Measurements from ENCODE around the gene LACRT. TPM values are rescaled to one million over a fixed set of nuclear protein-coding genes. Genes with fewer than 3 reads are reported as not detected.
"Not testable (repeated sequence)": the region's sequence is repeated elsewhere in the genome, so short reads cannot be mapped to it uniquely, and the experiment has no call there.

LACRT gene
- not detected in 2 replicates for total RNA-seq (2014; rRNA removed; shearing (Covaris generic))

- Histone ChIP-seq H3K4me1 (no peaks in the 10 kb centered on the region), H3K27me3 (peaks cover 3% of the 10 kb centered on the region; the same call in 1 of the 2 replicates), H3K27ac (no peak within 1 kb of the TSS), H3K4me3 (no peak within 1 kb of the TSS), H3K9me3 (replicated peaks) (0 out of 2 replicates have a peak, but pooled peaks cover 3% of the 10 kb centered on the region), H3K36me3 (no peaks in the 10 kb centered on the region)
- DNase-seq, result no peak
Observed at GRCh38 chr12:54634795-54635194, at the start of gene LACRT. Gene LACRT, minus strand, starts transcription at chr12:54634895. Its CDS starts 54 bp downstream, at chr12:54634841.

- no peak for DNase-seq
- Histone ChIP-seq H3K4me1 (no peaks in the 10 kb centered on the region), H3K27me3 (0 out of 2 replicates have a peak, but pooled peaks cover 4% of the 10 kb centered on the region), H3K4me3 (no peak overlapping the region), H3K36me3 (no peaks in the 10 kb centered on the region), H3K9me3 (replicated peaks) (no peaks in the 10 kb centered on the region), H3K27ac (no peak overlapping the region)
Observed at GRCh38 chr12:54683398-54683797, 48.7 kb upstream of the LACRT start.

GRCh38 chr12:54682674-54683073 is 48.0 kb upstream of the LACRT start:
- no peak overlapping the region for H3K4me3 ChIP-seq
- 0 out of 2 replicates have a peak, but pooled peaks cover 4% of the 10 kb centered on the region for H3K27me3 ChIP-seq
- no peaks in the 10 kb centered on the region for H3K4me1 ChIP-seq
- no peaks in the 10 kb centered on the region for H3K9me3 ChIP-seq (replicated peaks)
- H3K36me3 ChIP-seq, result no peaks in the 10 kb centered on the region
- H3K27ac ChIP-seq, result no peak overlapping the region
- no peak for DNase-seq

GRCh38 chr12:54680374-54680773 is 45.7 kb upstream of the LACRT start:
- Histone ChIP-seq H3K4me1 (no peaks in the 10 kb centered on the region), H3K4me3 (no peak overlapping the region), H3K36me3 (no peaks in the 10 kb centered on the region), H3K27ac (no peak overlapping the region), H3K9me3 (replicated peaks) (no peaks in the 10 kb centered on the region), H3K27me3 (peaks cover 9% of the 10 kb centered on the region; the same call in 1 of the 2 replicates)
- peak; percentile 7 to 41 for DNase-seq

- Histone ChIP-seq H3K36me3 (no peaks in the 10 kb centered on the region), H3K4me3 (no peak overlapping the region), H3K27me3 (peaks cover 9% of the 10 kb centered on the region; the same call in 1 of the 2 replicates), H3K4me1 (no peaks in the 10 kb centered on the region), H3K9me3 (replicated peaks) (no peaks in the 10 kb centered on the region), H3K27ac (no peak overlapping the region)
- DNase-seq, result no peak
Observed at GRCh38 chr12:54678131-54678530, 43.4 kb upstream of the LACRT start.

GRCh38 chr12:54667945-54668344 is 33.2 kb upstream of the LACRT start:
- Histone ChIP-seq H3K36me3 (no peaks in the 10 kb centered on the region), H3K27ac (no peak overlapping the region), H3K4me1 (no peaks in the 10 kb centered on the region), H3K4me3 (no peak overlapping the region), H3K27me3 (no peaks in the 10 kb centered on the region), H3K9me3 (replicated peaks) (no peaks in the 10 kb centered on the region)
- no peak for DNase-seq

GRCh38 chr12:54666008-54666407 is 31.3 kb upstream of the LACRT start:
- H3K4me1 ChIP-seq, result no peaks in the 10 kb centered on the region
- no peaks in the 10 kb centered on the region for H3K27me3 ChIP-seq
- DNase-seq, result no peak
- no peaks in the 10 kb centered on the region for H3K36me3 ChIP-seq
- no peaks in the 10 kb centered on the region for H3K9me3 ChIP-seq (replicated peaks)
- no peak overlapping the region for H3K27ac ChIP-seq
- H3K4me3 ChIP-seq, result no peak overlapping the region

GRCh38 chr12:54665022-54665635 is 30.4 kb upstream of the LACRT start:
- not testable (repeated sequence) for H3K27me3 ChIP-seq; H3K27ac ChIP-seq; DNase-seq; H3K4me1 ChIP-seq; H3K4me3 ChIP-seq; H3K36me3 ChIP-seq; H3K9me3 ChIP-seq (replicated peaks)

- Histone ChIP-seq H3K36me3 (no peaks in the 10 kb centered on the region), H3K27ac (no peak overlapping the region), H3K4me1 (no peaks in the 10 kb centered on the region), H3K9me3 (replicated peaks) (no peaks in the 10 kb centered on the region), H3K27me3 (no peaks in the 10 kb centered on the region), H3K4me3 (no peak overlapping the region)
- DNase-seq, result no peak
Observed at GRCh38 chr12:54663603-54664002, 28.9 kb upstream of the LACRT start.

- Histone ChIP-seq H3K27me3 (no peaks in the 10 kb centered on the region), H3K4me3 (no peak overlapping the region), H3K27ac (no peak overlapping the region), H3K4me1 (no peaks in the 10 kb centered on the region), H3K9me3 (replicated peaks) (no peaks in the 10 kb centered on the region), H3K36me3 (no peaks in the 10 kb centered on the region)
- no peak for DNase-seq
Observed at GRCh38 chr12:54662026-54662425, 27.3 kb upstream of the LACRT start.

- Histone ChIP-seq H3K27ac (no peak overlapping the region), H3K4me3 (no peak overlapping the region), H3K9me3 (replicated peaks) (no peaks in the 10 kb centered on the region), H3K36me3 (no peaks in the 10 kb centered on the region), H3K4me1 (no peaks in the 10 kb centered on the region), H3K27me3 (no peaks in the 10 kb centered on the region)
- DNase-seq, result no peak
Observed at GRCh38 chr12:54661048-54661447, 26.4 kb upstream of the LACRT start.

- H3K4me1 ChIP-seq, result no peaks in the 10 kb centered on the region
- H3K27me3 ChIP-seq, result no peaks in the 10 kb centered on the region
- H3K36me3 ChIP-seq, result no peaks in the 10 kb centered on the region
- no peak overlapping the region for H3K27ac ChIP-seq
- DNase-seq, result no peak
- no peaks in the 10 kb centered on the region for H3K9me3 ChIP-seq (replicated peaks)
- H3K4me3 ChIP-seq, result no peak overlapping the region
Observed at GRCh38 chr12:54660320-54660962, 25.7 kb upstream of the LACRT start.

GRCh38 chr12:54658306-54659264 is 23.9 kb upstream of the LACRT start:
- DNase-seq, result peak; percentile 30 to 60
- Histone ChIP-seq H3K4me3 (no peak overlapping the region), H3K27ac (no peak overlapping the region), H3K27me3 (no peaks in the 10 kb centered on the region), H3K4me1 (no peaks in the 10 kb centered on the region), H3K9me3 (replicated peaks) (no peaks in the 10 kb centered on the region), H3K36me3 (no peaks in the 10 kb centered on the region)

- Histone ChIP-seq H3K9me3 (replicated peaks) (no peaks in the 10 kb centered on the region), H3K27me3 (no peaks in the 10 kb centered on the region), H3K27ac (no peak overlapping the region), H3K4me3 (no peak overlapping the region), H3K4me1 (no peaks in the 10 kb centered on the region), H3K36me3 (no peaks in the 10 kb centered on the region)
- DNase-seq, result no peak
Observed at GRCh38 chr12:54657105-54657607, 22.5 kb upstream of the LACRT start.

GRCh38 chr12:54654926-54655325 is 20.2 kb upstream of the LACRT start:
- Histone ChIP-seq H3K36me3 (no peaks in the 10 kb centered on the region), H3K27me3 (no peaks in the 10 kb centered on the region), H3K9me3 (replicated peaks) (no peaks in the 10 kb centered on the region), H3K4me1 (no peaks in the 10 kb centered on the region), H3K27ac (no peak overlapping the region), H3K4me3 (no peak overlapping the region)
- DNase-seq, result no peak
